Stromal cell of bone marrow (primary cell): ENCODE data around the gene HOXC6.
"Not testable (repeated sequence)": the region's sequence is repeated elsewhere in the genome, so short reads cannot be mapped to it uniquely, and the experiment has no call there.

ENCODE experiments used
- DNase-seq: peaks from one replicate; pipeline ENCODE4 v3.0.0-alpha.2; 2012; ENCODE audit warnings: low read depth

HOXC6 gene

DNA sequence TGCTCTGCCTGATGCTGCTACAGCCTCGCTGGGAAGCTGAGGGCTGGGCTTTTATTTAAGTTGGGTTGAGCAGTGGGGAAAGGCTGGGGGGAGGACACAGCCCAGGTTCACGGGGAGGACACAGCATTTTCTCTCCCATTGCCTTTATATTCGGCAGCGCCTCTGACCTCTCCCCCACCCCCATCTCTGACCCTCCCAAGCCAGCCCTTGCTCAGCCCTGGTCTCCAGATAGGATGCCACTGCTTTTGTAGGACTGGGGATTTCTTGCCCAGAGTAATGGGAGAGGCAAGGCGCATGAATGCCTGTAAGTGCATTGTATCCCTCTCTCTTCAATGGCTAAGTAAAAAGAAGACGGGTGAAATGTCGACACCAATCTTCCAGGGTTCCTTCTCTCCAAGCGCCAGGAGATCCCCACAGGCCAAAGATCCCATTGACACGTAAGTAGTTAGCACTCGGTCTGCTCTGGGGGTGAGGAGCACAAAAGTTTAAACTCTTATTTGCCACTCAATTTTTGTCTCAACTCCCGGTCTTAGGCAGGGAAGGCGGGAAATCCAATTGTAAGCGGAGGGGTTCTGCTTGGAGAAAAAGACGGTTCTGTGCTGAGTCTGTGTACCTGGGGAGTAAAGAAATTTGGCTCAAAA, 30.0 kb downstream of the HOXC6 start:
- DNase-seq = no peak

- DNase-seq = no peak
These were observed 31.4 kb downstream of the HOXC6 start for GRCh38 chr12:54059668-54060067.

- no peak for DNase-seq
These were observed 32.1 kb downstream of the HOXC6 start for GRCh38 chr12:54060174-54060974.

DNA sequence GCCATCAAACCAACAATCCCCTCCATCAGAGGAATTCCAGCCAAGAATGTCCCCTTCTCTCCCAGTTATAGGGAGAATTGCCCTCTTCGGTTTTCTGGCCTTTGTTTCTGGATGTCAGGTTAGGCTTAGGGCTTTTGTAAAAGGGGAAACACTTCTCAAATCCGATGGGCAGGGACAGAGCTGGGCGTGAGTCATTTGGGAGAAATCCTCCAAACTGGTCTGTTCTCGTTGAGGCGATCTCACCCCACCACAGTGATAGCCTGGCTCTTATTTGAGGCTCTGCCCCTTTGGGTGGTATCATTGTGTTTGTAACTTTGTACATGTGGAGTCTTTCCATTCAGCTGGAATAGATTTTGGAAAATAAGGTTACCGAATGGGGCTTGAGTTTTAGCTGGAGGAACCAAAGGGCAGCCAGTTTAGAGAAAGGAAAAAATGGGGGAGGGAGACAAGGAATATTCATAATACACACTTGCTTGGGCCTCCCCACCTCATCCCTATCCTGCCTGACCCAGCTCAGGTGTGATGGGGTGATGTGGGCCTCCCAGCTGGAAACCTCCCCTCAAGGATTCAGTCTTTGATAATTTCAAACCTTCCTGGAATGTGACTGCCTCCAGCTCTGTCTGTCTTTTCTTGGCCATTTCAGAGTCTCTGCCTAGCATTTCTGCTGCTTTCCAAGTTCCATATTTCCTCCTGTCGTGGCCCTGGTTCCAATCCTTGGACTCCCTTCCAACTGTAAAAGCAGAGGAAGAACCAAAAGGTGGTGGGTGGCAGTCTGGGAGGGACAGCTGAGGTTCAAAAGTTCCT, 32.9 kb downstream of the HOXC6 start:
- DNase-seq = no peak

GRCh38 chr12:54065677-54066076, 37.4 kb downstream of the HOXC6 start:
- no peak for DNase-seq

- no peak for DNase-seq
These were observed 38.2 kb downstream of the HOXC6 start for GRCh38 chr12:54066408-54066807.

GRCh38 chr12:54068418-54069070, 40.3 kb downstream of the HOXC6 start:
- no peak for DNase-seq

- no peak for DNase-seq
These were observed 43.7 kb downstream of the HOXC6 start for GRCh38 chr12:54071942-54072341.

DNA sequence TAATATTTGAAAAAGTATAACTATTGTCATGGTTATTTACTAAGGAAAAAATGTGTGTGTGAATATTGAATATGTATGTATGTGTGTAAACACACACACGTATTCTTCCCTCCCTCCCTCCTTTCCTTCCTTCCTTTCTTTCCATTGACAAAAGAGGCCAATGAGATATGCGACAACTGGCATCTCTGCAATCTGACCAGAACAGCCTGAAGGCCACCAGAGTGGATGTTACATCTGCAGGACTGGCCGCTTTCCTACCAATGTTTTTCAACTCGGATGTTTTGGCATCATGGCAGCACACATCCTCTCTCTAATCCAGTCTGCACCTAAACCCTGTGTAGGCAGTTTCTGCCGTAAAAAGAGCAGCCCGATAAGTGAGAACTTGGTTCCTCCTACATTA, 46.1 kb downstream of the HOXC6 start:
- no peak for DNase-seq

DNA sequence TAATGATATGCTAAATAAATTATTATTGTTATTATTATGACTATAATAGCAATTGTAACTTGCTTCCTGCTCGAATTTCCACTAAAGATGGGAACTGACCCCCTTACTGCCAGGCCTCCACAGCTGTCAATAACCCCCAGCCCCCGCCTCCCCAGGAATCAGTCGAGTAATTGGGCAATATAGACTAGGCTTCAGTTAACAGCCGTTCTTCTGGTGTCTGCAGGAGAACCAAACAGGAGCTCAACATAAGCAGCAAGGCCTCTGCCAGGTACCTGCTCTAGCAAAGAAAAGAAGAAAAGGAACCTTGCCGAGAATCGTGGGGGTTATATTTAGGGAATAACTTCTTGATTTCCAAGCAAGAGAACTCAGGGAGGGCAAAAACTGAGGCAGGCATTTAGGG, 47.2 kb downstream of the HOXC6 start:
- no peak for DNase-seq

GRCh38 chr12:54075974-54076373, 47.7 kb downstream of the HOXC6 start:
- no peak for DNase-seq

GRCh38 chr12:54077843-54078242, 49.6 kb downstream of the HOXC6 start:
- not testable (repeated sequence) for DNase-seq

- DNase-seq = not testable (repeated sequence)
These were observed 50.9 kb downstream of the HOXC6 start for GRCh38 chr12:54079115-54079514.
